LNCaP clone FGC (cell line): ENCODE results near the gene CPSF4L.

ENCODE experiments used
- DNase-seq: peaks from one replicate; pipeline ENCODE4 v3.0.0-alpha.2; 2011; ENCODE audit warnings: low read depth
- H3K4me3 ChIP-seq: 2 replicates; pipeline ENCODE4 v1.5.1; 2011; ENCODE audit warnings: mild to moderate bottlenecking, low read depth, low read length, control low read depth
- TF ChIP-seq, protein P1 (sequence below): IDR thresholded peaks from 2 replicates; pipeline ENCODE4 v1.5.1; 2012; ENCODE audit warnings: mild to moderate bottlenecking; ENCODE audit not compliant: control insufficient read depth, insufficient read depth; ENCODE audit errors: extremely low read depth

Gene CPSF4L

GRCh38 chr17:73278465-73279453, 17.1 kb upstream of the CPSF4L start:
- H3K4me3 ChIP-seq, result no peak overlapping the region
- peak; percentile 83 for DNase-seq
- TF ChIP-seq, protein P1, sequence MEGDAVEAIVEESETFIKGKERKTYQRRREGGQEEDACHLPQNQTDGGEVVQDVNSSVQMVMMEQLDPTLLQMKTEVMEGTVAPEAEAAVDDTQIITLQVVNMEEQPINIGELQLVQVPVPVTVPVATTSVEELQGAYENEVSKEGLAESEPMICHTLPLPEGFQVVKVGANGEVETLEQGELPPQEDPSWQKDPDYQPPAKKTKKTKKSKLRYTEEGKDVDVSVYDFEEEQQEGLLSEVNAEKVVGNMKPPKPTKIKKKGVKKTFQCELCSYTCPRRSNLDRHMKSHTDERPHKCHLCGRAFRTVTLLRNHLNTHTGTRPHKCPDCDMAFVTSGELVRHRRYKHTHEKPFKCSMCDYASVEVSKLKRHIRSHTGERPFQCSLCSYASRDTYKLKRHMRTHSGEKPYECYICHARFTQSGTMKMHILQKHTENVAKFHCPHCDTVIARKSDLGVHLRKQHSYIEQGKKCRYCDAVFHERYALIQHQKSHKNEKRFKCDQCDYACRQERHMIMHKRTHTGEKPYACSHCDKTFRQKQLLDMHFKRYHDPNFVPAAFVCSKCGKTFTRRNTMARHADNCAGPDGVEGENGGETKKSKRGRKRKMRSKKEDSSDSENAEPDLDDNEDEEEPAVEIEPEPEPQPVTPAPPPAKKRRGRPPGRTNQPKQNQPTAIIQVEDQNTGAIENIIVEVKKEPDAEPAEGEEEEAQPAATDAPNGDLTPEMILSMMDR, result no peak

GRCh38 chr17:73278049-73278464, 16.4 kb upstream of the CPSF4L start:
- TF ChIP-seq, protein P1, result no peak
- no peak overlapping the region for H3K4me3 ChIP-seq
- DNase-seq, result no peak

DNA sequence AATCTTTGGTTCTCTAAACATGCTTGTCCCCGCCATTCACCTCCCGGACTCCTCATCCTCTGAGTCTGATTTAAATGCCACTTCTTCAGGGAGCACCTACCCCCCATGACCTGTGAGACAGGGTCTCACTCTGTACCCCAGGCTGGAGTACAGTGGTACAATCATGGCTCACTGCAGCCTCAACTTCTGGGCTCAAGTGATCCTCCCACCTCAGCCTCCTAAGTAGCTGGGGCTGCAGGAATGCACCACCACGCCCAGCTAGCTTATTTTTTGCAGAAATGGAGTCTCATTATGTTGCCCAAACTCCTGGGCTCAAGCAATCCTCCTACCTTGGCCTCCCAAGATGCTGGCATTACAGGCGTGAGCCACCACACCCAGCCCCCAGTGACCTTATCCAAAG, 12.8 kb upstream of the CPSF4L start:
- no peak overlapping the region for H3K4me3 ChIP-seq
- TF ChIP-seq, protein P1, result no peak
- DNase-seq, result no peak

DNA sequence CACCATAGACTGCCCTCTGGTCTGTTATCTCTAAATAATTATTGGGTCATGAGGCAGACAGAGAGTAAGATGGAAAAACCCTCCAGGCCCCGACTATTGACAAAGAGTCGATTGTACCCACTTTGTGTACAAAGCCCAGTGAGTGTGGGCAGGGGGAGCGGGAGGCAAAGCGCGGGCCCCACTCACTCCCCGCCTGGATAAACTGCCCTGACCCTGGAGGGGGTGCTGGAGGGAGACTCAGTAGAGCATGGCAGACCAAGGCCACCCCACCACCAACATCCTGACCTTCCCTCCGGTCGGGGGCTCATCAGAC, 11.2 kb upstream of the CPSF4L start:
- H3K4me3 ChIP-seq, result no peak overlapping the region
- TF ChIP-seq, protein P1, result no peak
- DNase-seq, result no peak

DNA sequence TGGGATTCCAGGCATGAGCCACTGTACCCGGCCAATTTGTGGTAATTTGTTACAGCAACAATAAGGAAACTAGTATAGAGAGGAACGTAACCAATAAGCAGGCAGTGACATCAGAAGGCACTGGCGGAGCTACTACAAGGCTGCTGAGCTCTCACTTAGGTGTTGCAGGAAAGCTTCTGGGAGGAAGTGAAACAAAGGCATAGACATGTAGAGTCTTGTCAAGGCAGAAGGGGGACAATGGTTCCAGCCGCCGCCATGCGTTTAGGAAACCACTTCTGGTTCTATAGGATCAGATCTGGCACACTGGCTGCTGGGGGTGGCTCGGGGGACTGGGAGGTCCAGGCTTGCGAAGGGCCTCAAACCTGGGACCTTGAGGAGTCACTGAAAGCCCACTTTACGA, 9.4 kb upstream of the CPSF4L start:
- TF ChIP-seq, protein P1, result no peak
- no peak for DNase-seq
- H3K4me3 ChIP-seq, result no peak overlapping the region

DNA sequence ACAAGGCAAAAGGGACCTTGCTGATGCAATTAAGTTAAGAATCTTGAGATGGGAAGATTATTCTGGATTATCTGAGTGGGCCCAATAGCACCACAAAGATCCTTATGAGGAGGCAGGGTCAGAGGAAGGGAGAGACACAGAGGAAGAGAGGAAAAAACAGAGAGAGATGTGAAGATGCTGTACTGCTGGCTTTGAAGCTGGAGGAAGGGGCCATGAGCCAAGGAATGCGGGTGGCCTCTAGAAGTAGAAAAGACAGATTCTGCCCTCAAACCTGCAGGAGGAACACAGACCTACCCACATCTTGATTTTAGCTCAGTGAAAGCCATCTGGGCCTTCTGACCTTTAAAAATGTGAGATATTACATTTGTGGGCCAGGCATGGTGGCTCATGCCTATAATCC, 8.1 kb upstream of the CPSF4L start:
- DNase-seq, result no peak
- no peak overlapping the region for H3K4me3 ChIP-seq
- TF ChIP-seq, protein P1, result no peak

DNA sequence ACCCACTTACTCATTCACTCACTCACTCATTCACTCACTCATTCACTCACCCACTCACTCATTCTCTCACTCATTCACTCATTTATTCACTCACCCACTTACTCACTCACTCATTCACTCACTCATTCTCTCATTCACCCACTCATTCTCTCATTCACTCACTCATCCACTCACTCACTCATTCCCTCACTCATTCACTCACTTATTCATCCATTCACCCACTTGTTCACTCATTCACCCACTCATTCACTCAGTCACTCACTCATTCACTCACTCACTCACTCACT, 7.6 kb upstream of the CPSF4L start:
- DNase-seq, result no peak
- no peak overlapping the region for H3K4me3 ChIP-seq
- TF ChIP-seq, protein P1, result no peak
